SH-SY5Y (cell line): ENCODE results near the gene BRD4.

Experiments
- GATA2 ChIP-seq: IDR thresholded peaks from 2 replicates; pipeline ENCODE4 v1.6.1; 2011; ENCODE audit warnings: mild to moderate bottlenecking, low read depth, low read length
- GATA3 ChIP-seq: IDR thresholded peaks from 2 replicates; pipeline ENCODE4 v1.6.1; 2011; ENCODE audit warnings: low read depth, mild to moderate bottlenecking, low read length, moderate library complexity

- TF ChIP-seq GATA3: no peak
- TF ChIP-seq GATA2: no peak
Observed at GRCh38 chr19:15291089-15291488, 41.2 kb downstream of the BRD4 start.
